NCI-H446 (cell line): Measurements from ENCODE around the gene MYCBP2.
A peak's percentile ranks its signal among the peaks of the same experiment; 100 is the strongest.
"Not testable (repeated sequence)": the region's sequence is repeated elsewhere in the genome, so short reads cannot be mapped to it uniquely, and the experiment has no call there.

Experiments
- DNase-seq, 2 experiments: peaks; one replicate each; lab custom pipeline; 2025; lab: John Stamatoyannopoulos, UW

MYCBP2 gene

DNA sequence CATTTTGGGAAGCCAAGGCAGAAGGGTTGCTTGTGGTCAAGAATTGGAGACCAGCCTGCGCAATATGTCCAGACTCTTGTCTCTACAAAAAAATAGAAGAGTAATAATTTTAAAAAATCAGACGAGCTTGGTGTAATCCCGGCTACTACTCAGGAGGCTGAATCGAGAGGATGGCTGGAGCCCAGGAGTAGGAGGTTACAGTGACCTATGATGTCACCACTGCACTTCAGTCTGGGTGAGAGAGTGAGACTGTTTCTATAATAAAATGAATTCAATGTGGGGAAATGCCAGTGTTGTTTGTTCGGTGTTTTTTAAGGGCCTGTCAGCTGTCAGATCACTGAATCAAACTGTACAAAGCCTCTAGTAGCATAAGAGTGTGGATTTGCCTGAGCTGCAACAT lies 298.7 kb downstream of the MYCBP2 start:
- DNase-seq, result no peak

DNA sequence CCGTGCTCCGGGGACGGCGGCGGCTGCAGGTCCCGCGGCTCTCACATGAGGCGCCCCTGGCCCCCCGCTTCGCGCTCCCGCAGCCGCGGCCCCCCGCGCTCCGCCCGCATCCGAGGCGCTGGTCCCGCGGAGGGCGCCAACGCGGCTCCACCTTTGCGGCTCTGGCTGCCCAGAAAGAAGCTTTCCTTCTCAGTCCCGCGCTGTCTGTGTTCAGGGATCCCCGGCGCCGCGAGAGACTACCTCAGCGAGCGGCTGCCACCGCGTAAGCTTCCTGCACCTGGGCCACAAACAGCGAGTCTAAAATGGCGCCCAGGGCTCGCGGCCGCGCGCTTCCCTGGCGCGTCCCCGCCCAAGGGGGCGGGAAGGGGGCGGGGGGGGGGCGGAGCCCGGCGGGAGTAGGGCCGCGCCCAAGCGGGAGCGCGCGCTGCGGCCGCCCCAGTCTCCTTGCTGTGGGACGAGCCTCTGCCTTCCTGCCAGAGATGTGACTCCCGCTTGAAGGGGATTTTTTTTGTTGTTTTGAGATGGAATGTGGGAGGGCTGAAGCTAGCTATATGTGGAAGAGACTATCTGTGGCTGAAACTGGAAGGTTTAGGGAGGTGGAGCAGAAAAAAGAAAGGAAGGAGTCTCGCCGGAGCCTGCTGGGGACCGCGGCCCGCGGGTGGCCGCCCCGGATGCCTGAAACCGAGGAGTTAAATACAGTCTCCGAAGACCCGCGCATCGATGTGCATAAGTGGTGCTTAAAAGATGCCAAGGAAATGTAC lies 299.9 kb downstream of the MYCBP2 start, which contains the start of gene FBXL3:
Gene FBXL3 (minus strand): TSS at position 299 of the 761 bp plus-strand sequence. CDS start 5,299 bp downstream, outside the sequence.
- DNase-seq, result peak in 1 of 2 experiments; percentile 62

DNA sequence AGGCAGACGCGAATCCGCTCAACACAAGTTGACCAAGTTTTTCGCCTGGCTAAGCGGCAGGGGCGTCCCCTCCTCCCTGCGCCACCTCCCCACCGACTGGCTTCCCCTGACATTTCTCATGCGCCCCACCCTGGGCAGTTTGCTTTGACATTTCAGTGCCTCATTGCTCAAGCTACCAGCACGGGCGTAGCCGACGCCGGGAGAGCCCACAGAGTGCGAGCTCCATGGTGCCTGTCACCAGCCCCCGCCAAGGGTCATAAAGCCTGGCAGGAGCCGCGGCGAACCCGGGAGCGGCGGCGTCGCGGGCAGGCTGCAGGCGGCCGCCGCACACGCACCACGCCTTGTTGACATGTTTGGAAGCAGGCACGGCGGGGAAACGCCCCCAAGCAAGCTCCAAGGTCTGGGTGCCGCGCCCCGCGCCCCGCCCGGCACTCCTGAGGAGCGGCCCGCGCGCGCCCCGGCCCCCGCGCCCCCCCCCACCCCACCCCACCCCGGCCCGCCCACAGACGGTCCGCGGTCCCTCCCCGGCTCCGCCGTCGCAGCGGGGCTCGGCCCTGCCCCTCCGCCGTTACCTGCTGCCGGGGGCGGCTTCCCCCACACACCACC lies 300.5 kb downstream of the MYCBP2 start:
- peak in 1 of 2 experiments; percentile 2 for DNase-seq

DNA sequence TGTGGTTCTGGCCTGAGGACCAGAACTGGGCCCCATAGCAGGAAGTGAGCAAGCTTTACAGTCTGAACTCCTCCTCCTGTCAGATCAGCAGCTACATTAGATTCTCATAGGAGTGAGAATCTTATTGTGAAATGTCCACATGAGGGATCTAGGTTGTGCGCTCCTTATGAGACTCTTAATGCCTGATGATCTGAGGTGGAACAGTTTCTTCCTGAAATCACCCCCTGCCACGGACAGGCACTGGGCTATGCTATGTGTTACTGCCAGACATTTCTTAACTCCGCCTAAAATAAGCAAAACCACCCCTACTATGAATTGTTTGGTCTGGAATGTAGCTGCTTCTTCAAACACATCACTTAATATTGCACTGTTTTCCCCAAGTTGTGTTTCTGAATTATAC lies 304.6 kb downstream of the MYCBP2 start:
- no peak for DNase-seq

DNA sequence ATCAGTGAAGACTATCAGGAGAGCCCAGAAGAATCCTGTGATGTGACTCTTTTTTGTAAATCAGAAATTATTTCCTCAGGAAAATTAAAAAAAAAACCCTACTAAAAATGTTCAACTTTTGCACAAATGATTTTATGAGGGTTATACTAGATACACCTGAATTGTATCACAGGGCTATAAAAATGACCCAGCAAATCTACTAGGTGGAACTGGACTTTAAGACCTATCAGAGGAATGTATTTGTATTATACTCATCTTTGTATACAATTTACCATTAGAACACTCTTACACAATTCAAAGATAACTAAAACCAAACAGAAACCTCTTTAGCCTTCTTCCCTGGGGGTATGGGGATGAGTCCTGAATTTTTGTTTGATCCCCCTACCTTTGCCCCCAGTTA lies 307.1 kb downstream of the MYCBP2 start:
- DNase-seq, result no peak

DNA sequence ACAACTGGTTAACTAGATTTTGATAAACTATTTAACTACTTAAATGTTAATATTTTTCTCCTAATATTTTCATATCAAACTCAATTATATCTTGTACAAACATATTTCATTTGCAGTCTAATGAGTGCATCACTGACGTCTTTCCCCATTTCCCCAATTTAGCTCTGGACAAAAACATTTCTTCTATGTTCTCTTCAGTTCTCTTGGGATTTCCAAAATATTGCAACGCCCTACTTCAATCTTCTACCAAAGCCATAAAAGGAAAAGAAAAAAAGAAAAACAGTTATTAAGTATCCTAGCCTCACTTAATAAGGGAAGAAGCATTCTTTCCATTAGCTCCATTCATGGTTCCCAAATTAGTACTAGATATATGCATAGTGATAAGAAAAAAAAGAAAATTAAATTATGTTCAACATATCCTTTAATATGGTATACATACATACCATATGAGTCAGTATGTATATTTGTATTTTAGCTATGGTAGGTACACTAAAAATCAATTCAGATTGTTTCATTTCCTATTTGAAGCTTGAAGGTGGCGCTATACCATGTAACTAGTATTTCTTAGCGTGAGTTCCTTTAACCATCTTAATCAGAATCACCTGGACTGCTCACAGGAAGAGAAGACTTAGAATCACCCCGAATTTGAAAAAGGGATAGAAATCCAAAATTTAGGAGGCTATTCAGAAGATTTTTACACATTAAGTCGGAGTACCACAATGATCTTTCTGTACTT lies 309.8 kb downstream of the MYCBP2 start:
- no peak for DNase-seq

DNA sequence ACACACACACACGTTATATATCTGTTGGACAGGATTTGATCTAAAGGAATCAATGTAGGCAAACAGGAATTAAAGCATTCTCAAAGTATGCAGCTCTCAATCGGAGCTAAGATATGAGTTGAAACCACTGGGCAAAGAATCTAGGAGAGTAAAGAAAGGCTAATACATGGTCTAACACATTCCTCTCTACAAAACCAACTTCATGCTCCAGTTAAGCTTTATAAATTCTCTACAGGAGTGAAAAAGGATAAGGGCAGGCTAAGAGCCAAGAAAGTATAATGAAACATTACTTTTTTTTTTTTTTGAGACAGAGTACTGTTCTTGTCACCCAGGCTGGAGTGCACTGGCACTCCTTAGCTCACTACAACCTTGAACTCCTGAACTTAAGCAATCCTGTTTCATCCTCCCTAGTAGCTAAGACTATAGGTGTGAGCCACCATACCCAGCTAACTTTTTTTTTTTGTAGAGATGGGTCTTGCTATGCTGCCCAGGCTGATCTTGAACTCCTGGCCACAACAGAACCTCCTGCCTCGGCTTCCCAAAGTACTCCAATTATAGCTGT lies 310.6 kb downstream of the MYCBP2 start:
- no peak for DNase-seq

DNA sequence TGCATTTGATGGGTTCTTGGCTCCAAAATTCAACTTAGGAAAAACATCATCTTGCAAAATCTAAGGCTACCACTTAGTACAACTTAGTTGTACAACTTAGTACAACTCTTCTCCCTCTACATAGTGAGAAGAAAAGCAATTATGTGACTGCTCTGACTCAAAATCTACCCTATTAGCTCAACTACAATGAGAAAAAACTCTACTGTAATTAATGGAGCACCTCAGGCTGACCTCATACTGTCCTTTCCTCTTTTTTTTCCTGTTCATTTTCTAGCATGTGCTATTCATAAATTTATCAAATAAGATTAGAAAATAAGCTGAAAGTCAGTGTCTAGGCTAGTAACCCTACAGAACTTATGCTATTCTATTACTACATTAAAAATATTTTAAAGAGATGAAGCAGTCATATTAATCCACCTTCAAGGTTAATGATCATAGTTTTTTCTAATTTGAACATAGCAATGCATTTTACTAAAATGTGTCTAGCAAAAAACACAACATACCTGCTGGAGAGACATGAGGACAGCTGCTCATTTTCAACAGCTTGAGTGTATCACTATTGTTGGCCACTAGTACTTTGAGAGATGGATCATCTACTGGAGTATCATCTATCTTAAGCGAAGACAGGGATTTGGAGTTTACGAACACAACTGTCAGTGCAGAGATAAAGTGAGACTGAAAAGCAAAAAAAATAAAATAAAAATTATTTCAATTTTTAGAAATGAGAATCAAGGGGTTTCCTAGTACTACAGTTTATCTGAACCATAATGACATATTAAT lies 311.8 kb downstream of the MYCBP2 start:
- DNase-seq, result no peak

DNA sequence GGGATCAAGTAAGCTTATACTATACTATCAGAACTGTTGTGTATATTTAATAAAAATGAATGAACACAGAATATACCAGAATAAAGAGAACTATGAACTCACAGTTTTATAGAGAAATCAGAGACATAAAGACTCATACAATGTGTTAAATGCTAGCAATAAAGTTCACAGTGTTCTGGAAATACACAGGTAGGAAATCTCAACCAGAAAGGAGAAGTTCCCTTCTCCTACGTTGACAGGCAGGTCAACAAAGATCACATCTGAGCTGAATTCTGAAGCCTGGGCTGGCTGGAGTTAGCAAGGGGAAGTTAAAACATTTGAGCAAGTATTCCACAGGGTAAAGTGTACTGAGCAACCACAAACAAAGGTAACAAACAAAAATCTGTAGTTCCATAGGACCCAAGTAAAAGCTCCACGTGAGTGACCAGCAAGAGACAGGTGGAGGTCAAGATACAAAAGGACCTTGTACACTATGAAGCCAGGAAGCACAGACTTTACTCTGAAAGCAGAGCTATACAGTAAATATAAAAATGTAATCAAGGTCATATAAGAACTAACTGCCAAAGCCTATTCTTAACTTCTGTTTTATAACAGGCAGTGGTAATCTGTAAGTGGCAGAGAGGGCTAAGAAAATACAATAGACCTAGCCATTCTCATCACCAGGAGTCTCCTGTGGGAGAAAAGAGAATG lies 312.9 kb downstream of the MYCBP2 start:
- no peak for DNase-seq

DNA sequence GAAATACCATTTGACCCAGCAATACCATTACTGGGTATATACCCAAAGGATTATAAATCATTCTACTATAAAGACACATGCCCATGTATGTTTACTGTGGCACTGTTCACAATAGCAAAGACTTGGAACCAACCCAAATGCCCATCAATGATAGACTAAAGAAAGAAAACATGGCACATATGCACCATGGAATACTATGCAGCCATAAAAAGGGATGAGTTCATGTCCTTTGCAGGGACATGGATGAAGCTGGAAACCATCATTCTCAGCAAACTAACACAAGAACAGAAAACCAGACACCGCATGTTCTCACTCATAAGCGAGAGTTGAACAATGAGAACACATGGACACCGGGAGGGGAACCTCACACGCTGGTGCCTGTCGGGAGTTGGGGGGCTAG lies 317.2 kb downstream of the MYCBP2 start:
- DNase-seq, result not testable (repeated sequence)

DNA sequence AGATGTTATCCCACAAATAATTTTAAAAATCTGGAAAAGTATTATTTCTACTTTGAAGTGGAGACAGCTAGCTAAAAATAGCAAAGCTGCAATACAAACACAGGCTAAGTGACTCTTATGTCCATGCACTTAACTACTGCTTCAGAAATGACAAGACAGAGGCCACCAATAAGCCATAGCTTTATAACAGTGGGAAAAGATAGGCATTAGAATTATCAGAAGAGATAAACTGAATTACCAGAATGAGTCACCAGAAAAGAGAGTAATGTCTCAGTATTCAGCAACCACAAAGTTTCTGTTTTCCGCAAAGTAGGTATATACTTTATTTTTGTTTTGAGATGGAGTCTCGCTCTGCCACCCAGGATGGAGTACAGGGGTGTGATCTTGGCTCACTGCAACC lies 317.9 kb downstream of the MYCBP2 start:
- DNase-seq, result no peak

DNA sequence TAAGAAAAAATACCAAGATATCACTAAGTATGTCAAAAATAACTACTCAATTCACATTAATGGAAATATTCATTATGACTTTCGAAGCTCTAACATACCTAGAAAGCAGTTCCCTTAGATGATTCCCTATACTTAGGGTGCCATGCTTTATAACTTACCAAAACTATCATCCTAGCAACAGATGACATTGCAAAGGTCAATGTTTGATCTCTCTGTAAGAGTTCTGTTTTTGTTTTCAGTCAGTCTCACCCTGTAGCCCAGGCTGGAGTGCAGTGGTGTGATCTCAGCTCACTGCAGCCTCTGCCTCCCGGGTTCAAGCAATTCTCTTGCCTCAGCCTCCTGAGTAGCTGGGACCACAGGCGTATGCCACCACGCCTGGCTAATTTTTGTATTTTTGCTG lies 318.6 kb downstream of the MYCBP2 start:
- DNase-seq, result not testable (repeated sequence)

DNA sequence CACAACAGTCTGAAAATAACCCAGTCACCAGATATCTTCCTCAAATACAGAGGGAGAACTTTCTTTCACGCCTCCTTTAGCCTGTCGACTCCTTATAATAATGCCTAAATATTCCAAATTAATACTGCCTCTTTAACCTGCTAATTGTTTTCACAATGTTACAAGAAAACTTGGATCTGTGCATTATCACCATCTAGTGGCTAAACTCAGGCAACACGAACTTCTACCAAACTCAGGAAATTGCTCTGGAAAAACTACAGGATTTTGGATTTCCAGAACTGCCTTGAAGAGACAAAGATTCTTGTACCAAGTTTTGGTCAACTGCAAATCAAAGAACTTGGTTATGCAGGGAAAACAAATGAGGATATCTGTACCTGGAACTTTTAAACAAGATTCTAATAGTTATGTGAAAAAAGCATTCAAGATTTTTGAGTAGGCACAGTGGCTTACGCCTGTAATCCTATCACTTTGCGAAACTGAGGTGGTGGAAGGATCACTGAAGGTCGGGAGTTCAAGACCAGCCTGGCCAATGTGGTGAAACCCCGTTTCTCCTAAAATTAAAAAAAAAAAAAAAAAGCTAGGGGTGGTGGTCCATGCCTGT lies 324.2 kb downstream of the MYCBP2 start:
- peak in 1 of 2 experiments; percentile 0 for DNase-seq

DNA sequence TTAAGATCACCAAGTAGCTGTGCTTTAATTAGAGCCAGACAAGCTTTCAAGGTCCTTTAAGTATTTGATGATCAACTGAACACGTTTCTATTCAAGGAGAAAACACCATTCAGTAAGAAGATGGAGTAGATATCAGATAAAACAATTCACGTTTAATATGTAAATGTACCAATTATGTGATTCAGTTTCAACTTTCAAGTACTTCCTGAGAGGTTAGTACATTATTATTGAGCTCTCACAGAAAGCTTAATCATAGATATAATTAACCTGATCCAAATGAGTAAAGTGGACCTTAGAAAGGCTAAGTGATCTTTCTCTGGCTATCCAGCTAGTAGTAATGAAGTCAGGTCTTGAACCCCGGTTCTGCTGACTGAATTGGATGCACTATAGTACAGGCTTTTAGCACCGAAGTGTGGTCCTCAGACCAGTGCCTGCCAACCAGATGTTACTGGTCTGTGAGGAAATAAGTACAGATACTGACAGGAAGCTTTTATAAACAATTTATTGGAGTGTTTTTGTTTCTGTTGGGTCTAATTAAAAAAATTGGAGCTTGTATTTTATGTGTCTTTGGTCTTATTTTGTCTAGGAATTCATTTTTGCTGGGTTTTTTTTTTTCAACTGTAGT lies 324.8 kb downstream of the MYCBP2 start:
- no peak for DNase-seq

DNA sequence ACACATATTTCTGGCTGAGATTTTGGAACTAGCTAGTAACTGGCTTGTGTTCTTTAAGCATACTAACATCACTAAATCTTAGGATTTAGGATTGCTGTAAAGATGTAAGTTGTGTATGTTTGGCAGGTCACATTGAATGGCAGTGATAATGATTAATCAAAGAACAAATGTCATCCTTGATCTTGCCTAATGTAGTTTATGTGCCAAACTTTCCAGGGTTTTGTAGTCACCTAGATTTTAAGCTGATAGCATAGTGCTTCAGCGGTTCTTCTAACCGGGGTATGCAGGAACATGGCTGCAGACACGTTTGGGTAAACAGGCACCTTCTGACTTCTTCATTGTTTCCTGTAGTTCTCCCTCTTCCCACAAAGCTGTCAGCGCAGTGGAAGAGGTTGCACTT lies 325.4 kb downstream of the MYCBP2 start:
- DNase-seq, result no peak

DNA sequence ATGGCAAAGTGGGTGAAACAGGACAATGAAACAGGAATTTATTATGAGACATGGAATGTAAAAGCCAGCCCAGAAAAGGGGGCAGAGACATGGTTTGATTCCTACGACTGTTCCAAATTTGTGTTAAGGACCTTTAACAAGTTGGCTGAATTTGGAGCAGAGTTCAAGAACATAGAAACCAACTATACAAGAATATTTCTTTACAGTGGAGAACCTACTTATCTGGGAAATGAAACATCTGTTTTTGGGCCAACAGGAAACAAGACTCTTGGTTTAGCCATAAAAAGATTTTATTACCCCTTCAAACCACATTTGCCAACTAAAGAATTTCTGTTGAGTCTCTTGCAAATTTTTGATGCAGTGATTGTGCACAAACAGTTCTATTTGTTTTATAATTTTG lies 326.4 kb downstream of the MYCBP2 start:
- DNase-seq, result no peak
